Measurements from ENCODE around the gene M6PR.

DNA sequence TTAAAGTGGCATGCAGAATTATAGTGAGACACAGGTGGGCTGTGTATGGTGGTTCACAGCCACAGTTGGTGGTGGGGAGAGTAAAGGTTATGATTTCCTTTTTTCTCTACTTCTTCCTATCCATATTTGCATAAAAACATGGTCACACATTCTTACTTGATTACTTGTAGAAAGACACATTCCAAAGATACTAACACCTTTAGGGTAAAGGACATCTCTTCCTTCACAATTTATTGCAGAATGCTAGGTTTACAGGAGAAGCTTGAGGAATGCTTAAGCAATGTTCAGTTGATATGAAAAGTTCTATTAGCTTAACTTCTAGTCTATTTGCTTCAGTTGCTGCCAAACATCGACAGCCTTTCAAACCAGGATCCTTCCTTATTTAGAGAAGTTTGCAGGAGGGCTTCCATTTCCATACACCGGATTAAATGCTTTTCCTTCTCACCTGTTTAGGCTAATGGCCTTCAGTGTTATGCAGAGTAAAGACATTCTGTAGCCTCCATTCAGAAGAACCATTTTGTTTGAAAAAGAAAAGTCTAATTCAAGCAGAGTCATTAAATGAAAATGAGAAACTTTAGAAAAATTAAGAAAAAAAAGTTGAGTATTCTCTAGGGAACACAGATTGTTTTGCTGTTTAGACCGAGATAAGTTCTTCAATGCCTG is 37.7 kb downstream of the M6PR start:
- no peak for TF ChIP-seq POLR2AphosphoS5 (IDR thresholded peaks at IDR 0.05)
- no peak for TF ChIP-seq POLR2A (IDR thresholded peaks at IDR 0.05)
- TF ChIP-seq, protein P1, sequence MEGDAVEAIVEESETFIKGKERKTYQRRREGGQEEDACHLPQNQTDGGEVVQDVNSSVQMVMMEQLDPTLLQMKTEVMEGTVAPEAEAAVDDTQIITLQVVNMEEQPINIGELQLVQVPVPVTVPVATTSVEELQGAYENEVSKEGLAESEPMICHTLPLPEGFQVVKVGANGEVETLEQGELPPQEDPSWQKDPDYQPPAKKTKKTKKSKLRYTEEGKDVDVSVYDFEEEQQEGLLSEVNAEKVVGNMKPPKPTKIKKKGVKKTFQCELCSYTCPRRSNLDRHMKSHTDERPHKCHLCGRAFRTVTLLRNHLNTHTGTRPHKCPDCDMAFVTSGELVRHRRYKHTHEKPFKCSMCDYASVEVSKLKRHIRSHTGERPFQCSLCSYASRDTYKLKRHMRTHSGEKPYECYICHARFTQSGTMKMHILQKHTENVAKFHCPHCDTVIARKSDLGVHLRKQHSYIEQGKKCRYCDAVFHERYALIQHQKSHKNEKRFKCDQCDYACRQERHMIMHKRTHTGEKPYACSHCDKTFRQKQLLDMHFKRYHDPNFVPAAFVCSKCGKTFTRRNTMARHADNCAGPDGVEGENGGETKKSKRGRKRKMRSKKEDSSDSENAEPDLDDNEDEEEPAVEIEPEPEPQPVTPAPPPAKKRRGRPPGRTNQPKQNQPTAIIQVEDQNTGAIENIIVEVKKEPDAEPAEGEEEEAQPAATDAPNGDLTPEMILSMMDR (IDR thresholded peaks at IDR 0.05): no peak
